GM12875 (cell line): Measurements from ENCODE around the gene KLHL22.
A peak's percentile ranks its signal among the peaks of the same experiment; 100 is the strongest.

ENCODE experiments used
- H3K4me3 ChIP-seq: one replicate; pipeline ENCODE4 v1.5.1; 2011; ENCODE audit warnings: low read depth, low read length, control low read depth
- TF ChIP-seq, protein P1 (sequence below): IDR thresholded peaks from 2 replicates; pipeline ENCODE4 v1.5.1; 2011; ENCODE audit warnings: low read depth, mild to moderate bottlenecking, control low read depth, inconsistent platforms, low read length, moderate library complexity, borderline replicate concordance; ENCODE audit not compliant: insufficient read depth

Gene KLHL22

GRCh38 chr22:20514658-20515406, 19.2 kb upstream of the KLHL22 start:
- no peak overlapping the region for H3K4me3 ChIP-seq
- TF ChIP-seq, protein P1, sequence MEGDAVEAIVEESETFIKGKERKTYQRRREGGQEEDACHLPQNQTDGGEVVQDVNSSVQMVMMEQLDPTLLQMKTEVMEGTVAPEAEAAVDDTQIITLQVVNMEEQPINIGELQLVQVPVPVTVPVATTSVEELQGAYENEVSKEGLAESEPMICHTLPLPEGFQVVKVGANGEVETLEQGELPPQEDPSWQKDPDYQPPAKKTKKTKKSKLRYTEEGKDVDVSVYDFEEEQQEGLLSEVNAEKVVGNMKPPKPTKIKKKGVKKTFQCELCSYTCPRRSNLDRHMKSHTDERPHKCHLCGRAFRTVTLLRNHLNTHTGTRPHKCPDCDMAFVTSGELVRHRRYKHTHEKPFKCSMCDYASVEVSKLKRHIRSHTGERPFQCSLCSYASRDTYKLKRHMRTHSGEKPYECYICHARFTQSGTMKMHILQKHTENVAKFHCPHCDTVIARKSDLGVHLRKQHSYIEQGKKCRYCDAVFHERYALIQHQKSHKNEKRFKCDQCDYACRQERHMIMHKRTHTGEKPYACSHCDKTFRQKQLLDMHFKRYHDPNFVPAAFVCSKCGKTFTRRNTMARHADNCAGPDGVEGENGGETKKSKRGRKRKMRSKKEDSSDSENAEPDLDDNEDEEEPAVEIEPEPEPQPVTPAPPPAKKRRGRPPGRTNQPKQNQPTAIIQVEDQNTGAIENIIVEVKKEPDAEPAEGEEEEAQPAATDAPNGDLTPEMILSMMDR, result no peak

DNA sequence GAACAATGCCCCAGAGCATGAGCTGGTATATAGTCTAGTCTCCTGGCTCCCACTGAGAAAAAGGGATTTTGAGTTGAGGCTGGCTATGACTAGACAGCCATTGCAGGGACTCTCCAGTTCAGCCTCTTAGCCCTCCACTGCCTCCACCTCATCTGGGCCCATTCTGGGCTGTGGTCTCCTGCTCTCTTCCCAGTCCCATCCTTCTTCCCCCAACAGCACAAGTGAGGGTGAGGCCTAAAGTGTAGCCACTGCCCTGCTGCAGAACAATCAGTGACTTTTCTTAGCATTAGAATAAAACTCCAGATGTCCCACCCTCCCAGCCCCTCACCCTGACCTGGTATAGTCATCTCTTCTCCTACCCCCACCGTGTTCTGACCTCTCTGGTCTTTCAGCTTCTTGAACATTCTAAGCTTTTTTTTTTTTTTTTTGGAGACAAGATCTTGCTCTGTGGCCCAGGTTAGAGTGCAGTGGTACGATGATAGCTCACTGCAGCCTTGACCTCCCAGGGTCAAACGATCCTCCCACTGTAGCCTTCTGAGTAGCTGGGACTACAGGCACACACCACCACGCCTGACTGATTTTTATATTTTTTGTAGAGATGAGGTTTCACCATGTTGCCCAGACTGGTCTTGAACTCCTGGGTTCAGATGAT, 16.1 kb upstream of the KLHL22 start:
- TF ChIP-seq, protein P1, result no peak
- H3K4me3 ChIP-seq, result no peak overlapping the region

DNA sequence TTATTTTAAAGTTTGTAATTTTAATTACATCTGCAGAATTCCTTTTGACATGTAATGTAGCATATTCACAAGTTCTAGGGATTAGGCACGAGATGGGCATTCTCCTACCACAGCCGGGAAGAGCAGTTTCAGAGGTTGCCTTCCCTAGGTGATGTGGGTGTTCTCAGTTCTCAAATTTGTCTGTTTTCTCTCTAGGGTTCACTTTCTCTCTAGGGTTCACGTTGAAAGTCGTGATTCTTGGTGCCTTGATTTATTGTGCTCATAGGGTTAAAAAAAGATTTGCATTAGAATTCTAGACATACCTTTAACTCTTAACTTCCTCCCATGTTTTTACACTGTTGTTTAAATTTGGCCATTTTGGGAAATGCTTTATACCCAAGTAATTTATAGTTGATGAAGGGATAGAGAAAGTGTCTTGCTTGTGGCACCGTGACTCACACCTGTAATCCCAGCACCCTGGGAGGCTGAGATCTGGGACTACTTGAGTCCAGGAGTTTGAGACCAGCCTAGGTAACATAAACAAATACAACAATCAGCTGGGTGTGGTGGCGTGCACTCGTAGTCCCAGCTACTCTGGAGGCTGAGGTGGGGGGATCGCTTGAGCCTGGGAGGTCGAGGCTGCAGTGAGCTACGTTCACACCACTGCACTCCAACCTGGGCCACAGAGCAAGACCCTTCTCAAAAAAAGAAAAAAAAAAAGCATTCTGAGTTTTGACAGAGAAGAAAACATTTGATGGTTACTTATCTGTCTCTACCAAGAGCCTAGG, 15.4 kb upstream of the KLHL22 start:
- no peak overlapping the region for H3K4me3 ChIP-seq
- TF ChIP-seq, protein P1, result no peak

GRCh38 chr22:20509344-20510047, 13.9 kb upstream of the KLHL22 start:
- peak overlapping the region; percentile 84 for H3K4me3 ChIP-seq
- TF ChIP-seq, protein P1, result no peak

DNA sequence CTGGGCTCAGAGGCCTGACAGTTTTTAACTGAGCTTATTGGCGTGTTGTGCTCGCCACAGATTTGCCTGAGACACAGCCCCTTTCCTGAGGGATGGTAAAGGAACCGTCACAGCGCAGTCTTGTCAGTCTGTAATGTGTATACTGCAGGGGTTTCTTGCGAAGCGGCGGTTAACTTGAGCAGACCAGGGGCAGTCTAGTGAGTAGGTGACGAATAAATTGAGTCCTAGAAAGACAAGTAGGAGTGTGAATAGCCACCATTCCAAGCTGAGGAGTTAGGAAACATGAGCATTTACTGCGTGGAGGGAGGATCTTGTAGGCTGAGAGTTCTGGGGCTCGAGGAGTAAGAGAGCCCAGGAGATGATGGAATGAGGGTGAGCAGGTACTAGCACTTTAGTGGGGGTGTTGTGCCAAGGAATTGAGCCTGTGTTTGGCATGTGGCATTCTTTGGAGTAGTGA, 13.2 kb upstream of the KLHL22 start:
- TF ChIP-seq, protein P1, result no peak
- H3K4me3 ChIP-seq, result peak overlapping the region; percentile 84

GRCh38 chr22:20508067-20508755, 12.6 kb upstream of the KLHL22 start:
- H3K4me3 ChIP-seq, result peak overlapping the region; percentile 84
